Measurements from ENCODE around the gene KMO.

Gene KMO

DNA sequence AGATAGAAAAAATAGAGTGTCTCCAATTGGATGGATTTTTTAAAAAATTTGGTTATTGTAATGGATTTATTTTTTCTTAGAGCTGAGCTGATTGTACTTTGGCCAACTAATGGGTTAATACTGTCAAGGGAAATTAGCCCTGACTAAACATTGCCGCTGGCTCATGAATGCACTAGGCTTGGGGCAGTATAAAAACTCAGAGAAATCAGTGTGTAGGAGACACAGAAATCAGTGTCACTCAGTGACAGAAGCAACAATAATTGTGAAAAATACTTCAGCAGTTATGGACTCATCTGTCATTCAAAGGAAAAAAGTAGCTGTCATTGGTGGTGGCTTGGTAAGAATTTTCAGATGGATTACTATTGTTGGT lies at the start of gene KMO:
Gene KMO (plus strand): TSS at position 217 of the 370 bp plus-strand sequence. CDS start 67 bp downstream, at position 284.
- DNase-seq, result no peak

DNA sequence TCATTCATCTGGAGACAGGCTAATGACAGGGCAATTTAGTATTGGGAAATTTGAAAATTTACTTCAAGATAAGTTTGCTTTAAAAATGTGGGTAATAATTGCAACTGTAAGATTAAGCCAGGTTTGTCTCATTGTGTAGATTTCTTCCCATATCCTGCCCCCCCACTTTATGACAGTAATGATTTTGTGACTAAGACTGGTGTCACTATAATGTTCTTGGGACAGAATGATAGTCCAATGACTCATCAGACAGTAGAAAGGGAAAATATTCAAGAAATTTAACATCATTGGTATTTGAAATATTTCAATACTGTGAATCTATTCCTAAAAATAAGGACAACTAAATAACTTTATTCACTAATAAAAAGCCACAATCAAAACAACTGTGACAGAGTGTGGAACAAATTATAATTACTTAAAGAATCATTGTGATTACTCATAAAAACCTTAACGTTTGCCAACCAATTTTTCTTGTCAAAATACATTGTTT lies 49.4 kb upstream of the KMO start:
- DNase-seq, result no peak

DNA sequence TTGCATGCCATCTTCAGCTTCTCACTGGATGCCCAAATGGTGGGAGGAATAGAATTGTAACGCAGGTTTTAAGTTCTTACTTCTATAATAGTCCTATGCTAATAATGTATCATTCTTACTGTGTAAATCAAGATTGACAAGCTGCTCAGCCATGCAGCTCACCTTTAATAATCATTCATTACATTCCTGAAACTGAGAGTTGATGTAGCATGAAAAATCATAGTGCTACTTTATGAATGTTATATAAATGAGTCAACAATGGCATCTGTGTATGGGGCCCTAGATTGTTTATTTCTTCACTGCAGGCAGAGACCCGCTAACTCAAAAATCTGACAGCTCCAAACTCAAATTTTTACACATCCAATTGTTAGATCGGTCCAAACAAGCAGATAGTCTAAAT lies 47.0 kb upstream of the KMO start:
- DNase-seq, result no peak

DNA sequence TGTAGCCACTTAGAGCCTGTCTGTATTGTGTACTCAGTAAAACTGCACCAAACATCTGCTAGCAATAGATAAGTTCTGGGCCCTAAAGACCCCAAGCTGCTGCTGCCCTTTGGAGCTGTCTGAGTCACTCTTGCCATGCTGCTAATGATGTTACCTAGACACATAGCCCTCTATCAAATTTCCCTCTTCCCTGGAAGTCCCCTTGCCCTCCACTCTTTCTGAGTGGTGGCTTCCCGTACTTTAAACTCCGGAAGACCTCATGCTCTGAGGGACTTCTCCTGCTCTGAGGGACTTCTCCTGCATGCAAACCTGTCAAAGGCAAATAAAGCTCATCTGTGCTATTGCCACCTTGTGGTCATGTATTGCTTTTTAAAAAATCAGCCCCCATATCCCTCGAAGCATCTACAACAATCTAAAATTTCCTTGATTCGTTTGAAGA lies 46.6 kb upstream of the KMO start:
- no peak for DNase-seq

DNA sequence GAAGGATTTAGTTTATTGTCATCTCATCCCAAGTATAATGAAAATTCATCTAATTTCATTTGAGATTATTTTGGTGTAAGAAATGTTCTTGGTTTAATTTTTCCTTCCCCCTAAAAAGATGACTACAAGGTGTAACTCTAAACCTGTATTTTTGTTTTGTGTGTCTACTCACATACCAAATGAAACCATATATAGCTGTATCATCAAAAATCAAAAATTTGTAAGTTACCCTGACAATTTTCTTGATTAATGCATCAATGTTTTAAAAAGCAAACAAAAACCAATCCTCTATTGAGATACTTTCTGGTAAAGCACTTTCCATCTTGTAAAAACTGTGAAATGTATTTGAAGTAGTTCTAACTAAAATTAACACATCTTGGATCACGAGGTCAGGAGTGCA lies 43.4 kb upstream of the KMO start:
- DNase-seq, result no peak

DNA sequence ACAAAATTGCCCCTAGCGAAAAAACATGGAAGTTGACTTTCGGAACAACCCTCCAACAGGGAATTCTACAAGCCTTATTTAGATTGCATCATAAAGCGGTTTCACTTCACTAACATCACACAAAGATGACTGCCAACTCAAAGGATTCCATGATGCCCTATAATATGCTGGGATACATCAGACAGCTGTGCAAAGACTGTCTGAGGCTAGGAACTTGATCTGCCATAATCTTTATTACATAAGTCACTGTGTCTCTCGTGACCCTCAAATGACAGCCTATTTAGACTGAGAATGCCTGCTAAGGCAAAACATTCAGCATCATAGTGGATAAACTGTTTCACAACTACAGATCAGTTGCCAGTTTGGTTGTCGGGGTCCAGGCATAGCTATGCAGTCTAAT lies 36.4 kb upstream of the KMO start:
- no peak for DNase-seq

DNA sequence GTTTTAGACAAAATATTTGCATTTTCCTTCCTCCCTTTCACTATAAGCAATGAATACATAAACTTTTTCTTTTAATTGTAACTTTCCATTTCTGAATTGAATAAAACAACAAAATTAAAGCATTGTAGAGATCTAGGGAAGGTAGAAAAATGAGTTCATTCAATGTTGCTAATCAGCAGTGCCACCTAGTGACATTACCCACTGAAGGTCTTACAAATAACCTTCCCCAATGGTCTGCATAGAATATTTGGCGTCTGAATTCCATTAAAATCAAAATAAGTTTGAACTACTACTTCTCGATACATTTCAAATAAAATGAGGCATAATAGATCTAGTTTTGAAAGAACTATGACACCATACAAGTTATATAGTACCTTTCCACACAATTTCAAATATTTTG lies 32.3 kb upstream of the KMO start:
- peak in 1 of 2 experiments; percentile 35 for DNase-seq

DNA sequence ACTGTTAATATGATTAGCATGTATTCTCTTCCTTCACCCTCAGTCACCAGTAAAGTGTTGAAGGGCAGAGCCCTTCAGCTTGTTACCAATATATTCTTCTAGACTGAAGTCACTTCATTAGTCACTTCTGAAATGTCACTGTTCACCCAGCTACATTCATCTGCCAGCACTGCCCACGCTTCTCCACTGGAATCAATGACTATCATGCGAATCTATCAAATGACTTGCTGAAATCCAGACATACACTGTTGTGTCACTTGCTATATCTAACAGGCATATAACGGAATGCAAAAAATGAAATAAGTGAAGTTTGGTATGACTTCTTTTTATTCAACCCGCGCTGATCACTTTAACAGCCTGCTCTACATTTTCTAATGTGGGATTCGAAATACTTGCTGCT lies 28.7 kb upstream of the KMO start:
- DNase-seq, result no peak

DNA sequence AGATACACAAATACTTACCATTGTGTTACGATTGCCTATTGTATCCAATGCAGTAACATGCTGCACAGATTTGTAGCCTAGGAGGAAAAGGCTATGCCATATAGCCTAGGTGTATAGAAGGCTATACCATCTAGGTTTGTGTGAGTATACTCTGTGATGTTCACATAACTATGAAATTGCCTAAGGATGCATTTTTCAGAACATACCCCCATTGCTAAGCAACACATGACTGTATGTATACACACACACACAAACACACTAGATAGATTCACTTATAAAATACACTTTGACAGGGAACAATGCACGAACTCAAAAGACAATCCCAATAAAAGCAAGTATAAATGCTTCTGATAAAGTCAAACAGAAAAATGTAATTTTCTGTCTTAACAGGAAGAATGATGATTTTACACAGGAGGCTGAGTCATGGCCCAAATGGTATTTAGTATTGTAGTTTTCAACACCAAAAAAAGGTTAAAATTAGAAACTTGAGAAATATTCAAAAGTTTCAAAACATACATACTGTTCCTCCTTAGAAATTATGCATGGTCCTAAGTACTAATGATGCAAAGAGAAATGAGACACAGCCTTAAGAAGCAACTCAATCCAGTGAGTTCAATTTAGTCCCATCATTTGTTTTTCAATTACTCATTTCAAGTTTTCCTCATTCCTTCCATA lies 24.9 kb upstream of the KMO start:
- no peak for DNase-seq

DNA sequence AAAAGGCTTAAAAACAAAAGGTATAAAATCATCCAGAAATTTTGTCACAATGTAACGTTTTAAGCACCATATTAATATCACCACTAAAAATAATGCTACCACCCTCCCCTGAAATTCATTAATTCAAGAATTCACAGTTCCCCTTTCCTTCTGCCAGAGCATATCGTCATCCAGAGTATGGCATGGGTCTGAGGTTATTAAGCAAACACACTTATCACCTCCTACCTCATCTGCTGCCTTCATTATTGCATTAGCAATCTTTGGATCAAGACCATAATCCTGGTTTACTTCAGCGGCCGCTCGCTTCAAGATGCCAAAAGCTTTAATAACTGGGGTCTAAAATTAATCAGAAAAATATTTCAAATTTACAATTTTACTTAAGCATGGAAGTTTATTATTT lies 18.8 kb upstream of the KMO start:
- no peak for DNase-seq

DNA sequence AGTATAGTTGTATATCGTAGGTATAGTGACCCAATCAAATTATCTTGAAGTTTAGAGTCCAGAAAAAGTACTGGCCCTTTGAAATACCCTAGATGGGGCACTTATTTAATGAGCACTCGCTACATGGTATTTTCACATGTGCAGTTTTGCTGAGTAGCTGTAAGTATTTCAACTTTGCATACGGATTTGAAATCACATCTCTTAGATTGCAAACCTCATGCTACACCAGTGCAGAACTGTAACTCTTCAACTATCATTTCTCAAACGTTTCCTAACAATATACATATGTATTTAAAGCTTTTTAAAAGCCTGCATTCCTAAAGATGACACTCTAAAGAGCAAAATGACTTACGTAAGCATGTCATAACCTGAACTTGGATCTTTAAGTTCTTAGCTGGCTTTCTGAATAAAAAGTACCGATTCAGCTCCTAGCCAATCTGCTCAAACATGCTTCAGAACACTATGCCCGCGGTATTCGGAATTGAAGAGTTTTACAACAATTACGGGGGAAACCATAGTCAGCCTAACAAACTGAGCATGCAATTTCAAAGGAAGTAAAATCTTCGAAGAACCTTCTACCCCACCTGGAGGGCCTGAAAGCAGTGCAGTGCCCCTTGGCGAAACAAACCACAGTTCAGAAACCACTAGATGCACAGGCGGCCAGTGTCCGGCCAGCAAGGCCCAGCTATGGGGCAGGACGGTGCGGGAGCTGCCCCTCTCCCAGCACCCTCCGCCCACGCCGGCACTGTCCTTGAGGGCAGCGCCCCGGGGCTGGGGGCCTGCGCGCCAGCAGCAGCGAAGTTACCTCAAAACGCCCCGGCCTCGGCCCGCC lies 13.5 kb upstream of the KMO start:
- no peak for DNase-seq

DNA sequence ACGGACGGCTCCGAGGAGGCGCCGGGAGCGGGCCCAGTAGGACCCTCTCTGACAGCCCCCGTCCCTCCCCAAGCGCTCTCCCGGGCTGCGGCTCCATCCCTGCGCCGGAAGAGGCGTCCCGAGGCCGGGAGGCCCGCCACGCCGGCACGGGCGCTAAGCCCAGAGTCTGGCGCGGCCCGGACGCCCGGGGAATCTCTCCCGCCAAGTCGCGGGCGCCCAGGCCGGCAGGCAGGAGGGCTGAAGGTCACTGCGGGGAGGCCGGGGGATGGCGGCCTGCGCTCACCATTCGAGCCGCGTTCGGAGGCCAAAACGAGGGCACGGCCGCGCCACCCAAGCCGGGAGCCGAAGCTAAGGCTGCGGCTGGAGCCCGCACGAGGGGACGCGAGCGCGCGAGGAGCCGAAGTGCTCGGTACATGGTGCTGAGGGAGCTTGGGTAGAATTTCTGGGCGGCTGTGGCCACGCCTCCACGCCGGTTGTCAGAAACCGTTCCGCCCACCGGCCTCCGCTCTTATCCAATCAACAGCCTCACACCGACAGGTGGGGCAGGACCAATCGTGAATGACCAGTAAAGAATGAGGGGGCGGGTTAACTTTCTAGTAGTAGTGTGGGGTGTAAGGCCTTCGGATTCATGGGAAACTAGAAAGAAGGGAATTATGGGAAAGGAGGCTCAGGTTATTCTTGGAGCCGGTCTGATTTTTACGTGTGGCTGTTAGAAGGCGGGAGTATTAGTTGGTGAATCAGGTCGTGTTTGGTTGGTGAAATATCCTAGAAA lies 12.7 kb upstream of the KMO start, which contains the start of gene FH:
Gene FH (minus strand): TSS at position 448 of the 772 bp plus-strand sequence. CDS start 33 bp downstream, at position 415.
- DNase-seq, result peak; percentile 96 to 98

DNA sequence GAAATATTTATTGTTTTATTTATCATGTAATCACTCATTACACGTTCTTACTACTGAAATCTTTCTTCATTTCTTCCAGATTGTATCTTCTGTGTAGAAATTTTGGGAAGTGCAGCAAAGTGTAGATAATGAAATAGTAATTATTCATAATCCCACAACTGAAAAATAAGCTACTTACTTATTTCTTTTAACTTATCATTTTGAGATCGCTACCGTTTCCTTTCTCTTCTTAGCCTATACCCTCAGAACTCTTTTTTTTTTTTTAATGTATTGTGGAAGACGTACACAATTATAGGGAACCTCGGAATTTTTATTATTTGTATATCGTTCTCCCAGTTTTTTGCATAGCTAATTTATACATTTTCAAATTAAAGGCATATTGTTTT lies 12.1 kb upstream of the KMO start:
- DNase-seq, result no peak

DNA sequence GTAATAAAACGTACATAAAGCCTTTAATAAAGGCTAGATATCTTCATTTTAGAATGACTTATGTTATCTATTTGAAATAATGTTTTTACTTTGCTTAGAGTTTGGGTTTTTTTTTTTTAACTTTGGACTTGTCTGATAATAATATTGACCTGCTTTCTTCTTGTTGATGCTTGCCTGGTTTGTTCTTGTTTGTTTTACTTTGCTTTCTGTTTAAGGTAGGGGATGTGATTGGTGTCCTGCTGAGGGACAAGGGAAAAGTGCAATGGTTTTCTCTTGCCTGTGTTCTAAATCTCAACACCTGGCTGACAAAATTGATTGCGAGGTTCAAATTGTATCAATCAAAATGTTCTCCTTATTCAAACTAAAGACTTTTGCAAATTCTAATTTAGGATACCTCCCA lies 10.5 kb upstream of the KMO start:
- no peak for DNase-seq

DNA sequence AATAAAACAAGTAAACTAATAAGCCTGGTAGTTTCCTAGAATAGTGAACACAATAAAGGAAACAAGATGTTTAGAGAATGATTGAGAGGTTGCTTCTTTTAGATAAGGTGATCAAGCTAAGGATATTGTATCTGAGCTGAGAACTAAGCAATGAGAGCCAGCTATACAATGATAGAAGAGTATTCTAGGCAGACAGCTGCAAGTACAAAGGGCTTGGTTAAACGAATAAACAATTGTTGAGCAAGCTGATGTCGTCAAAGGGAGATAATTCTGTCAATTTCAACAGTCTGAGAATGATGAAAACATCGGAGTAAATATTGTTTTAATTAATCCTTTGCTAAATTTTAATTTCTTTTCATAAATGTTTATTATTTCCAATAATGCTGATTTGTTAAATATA lies 7.2 kb upstream of the KMO start:
- no peak for DNase-seq

DNA sequence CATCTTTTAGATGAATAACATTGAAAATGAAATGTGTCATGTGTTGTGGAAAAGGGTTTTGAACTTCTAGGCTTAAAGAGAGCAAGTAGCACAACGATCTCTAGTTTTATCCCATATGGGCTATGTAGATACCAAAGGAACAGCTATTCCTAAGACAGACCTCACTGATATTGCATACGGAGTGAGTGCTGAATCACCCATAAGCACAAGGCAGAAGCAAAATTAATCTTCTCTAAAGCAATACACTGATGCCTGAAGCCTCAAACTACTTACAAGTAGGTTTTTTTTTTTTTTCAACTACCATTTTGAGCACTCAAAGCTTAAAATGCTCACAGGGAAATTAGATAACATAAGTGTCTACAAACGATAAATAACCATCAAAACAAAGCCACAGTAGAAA lies 5.0 kb upstream of the KMO start:
- DNase-seq, result no peak

DNA sequence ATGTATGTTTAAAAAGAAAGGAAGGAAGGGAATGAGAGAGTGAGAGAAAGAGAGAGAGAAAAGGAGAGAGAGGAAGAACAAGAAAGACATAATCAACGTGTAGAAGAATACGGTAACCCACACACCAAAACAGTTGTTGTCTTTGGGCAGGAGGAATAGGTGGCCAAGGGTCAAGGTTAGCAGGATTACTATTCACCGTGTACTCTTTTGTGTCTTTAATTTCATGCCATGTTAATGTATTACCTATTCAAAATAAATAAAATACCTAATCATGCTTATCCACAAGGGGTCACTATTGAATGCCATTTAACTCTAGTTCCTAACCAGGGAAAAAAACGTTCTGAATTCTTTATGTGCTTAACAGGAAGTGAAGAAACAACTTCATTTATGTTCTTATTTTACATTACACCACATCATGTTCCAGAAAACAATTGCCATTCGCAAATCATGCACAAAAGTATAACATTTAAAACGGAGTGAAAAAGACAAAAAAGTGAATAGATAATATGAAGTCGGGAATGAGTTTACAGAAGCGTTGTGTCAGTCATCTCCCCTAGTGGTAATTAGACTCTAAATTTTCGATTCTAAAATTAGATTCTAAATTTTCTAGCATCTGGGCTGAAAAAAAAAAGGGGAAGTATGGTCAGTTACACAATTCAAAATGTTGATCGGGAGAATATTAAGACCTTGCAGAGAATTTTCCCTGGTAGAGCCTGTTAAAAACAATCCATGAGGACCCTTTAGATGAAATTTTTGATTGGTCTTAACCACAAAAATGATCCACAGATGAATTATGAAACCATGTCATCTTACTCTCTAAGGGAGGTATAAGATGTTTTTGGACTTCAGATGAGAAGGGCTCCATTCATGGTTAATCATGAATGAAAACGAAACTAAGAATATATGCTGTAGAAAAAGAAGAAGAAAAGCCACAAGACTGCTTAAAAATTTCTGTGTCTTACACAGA lies 700 bp upstream of the KMO start:
- peak in 1 of 2 experiments; percentile 6 for DNase-seq

DNA sequence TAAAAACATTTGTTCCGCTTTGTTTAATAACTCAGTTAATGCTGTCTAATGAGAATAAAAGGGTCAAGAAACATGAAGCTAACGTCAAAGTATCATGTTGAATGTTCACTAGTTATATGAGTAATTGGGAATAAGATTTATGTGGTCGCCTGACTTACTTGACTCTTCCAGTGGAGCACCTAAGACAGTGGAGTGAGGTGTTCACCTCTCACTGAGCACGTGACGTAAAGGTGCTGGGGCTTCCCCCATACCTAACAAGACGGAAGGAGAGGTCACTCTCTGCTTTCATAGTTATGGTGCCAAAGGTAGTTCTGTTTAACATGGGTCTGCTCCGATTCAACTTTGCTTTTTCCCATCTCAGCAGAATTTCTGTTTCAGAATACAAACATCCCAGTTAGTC lies 686 bp downstream of the KMO start:
- DNase-seq, result no peak

DNA sequence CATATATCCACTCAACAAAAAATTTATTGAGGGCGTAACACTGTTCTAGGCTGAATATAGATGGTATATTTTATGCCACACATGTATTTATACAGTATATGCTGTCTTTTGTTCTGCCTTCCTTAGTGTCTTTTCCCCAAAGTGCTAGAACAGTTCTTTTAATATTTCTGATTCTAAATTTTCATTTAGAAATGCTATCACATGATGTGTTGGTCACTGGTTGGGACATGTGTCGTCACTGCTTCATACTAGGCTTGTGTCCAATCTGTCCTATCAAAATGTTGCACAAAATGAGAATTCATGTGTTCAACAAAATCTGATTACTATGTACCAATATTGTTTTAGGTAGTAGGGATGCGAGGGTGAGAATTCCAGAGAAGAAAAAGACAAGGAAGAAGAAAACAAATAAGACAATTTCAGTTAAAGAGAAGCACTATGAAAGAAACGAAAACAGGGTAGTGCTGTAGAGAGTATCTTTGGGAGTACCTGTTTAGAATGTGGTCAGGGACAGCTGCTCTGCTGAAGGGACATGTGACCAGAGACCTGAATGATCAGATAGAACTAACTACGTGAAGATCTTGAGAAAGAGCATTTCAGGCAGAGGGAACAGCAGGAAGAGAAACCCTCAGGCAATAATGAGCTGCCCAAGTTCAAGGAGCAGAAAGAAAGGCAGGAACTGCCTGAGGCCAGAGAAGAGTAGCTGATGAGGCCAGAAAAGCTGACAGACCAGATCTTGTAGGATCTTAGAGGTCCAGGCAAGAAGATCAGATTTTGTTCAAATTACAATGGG lies 1.3 kb downstream of the KMO start:
- DNase-seq, result no peak

DNA sequence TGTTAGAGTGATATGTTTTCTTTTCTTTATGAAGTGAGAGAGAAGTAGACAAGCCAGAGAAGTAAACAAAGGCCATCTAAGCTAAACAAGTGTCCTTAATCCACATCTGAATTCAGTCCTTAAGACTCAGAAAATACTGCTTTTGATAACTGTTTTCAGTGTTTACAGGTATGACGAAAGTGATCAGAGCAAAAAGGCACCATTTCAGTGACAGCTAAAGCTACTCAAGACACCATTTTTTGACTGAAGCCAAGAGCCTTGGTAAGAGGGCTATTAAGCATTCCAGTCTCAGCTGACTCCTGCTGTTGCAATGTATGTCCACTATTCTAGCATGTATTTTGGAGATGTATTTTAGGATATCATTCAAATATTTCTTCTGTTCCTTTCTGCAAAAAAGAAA lies 4.1 kb downstream of the KMO start:
- no peak for DNase-seq

DNA sequence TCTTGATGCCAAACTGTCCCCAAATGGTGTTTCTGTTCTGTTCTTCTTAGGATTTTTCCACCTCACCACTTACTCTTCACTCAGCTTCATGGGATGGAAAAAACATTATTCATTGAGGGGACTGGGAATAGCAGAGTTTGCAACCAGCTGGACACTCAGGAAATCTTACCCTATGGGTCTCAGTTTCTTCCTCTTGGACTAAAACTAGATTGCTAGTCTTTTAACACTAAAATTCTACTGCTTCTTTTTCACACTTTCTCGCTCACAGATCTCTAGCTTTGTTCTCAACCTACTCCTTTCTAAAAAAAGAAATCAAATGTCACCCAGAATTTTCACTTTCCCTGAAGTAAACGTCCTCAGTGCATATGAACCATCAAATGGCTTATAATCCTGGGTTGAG lies 4.8 kb downstream of the KMO start:
- DNase-seq, result no peak

All from cerebellar nuclear complex (tissue), 1 donor.